Stimulated activated CD8-positive, alpha-beta memory T cell treated with anti-CD3 and anti-CD28 coated beads, Interleukin-12 subunit alpha, Interleukin-12 subunit beta, amount 100 ng/mL, for 1 hour (primary cell): ENCODE data around the gene TMEM19.

ENCODE experiments used
- DNase-seq: peaks from one replicate; pipeline ENCODE4 v3.0.0-alpha.2; 2020; ENCODE audit warnings: low read depth

TMEM19 gene

GRCh38 chr12:71718611-71719010, 32.7 kb downstream of the TMEM19 start:
- DNase-seq = no peak

- no peak for DNase-seq
Measured at GRCh38 chr12:71719647-71720370, 33.9 kb downstream of the TMEM19 start.

GRCh38 chr12:71721783-71722505, 36.1 kb downstream of the TMEM19 start:
- no peak for DNase-seq

GRCh38 chr12:71725011-71725410, 39.1 kb downstream of the TMEM19 start:
- DNase-seq = no peak

GRCh38 chr12:71726548-71726947, 40.7 kb downstream of the TMEM19 start:
- DNase-seq = no peak

- DNase-seq = no peak
Measured at GRCh38 chr12:71727958-71728357, 42.1 kb downstream of the TMEM19 start.

GRCh38 chr12:71730936-71731335, 45.1 kb downstream of the TMEM19 start:
- DNase-seq = no peak

GRCh38 chr12:71731439-71732356, 45.8 kb downstream of the TMEM19 start:
- DNase-seq = no peak

- no peak for DNase-seq
Measured at GRCh38 chr12:71732357-71732712, 46.5 kb downstream of the TMEM19 start.

- no peak for DNase-seq
Measured at GRCh38 chr12:71737197-71737596, 51.3 kb downstream of the TMEM19 start.

- no peak for DNase-seq
Measured at GRCh38 chr12:71742998-71743397, 57.1 kb downstream of the TMEM19 start.

GRCh38 chr12:71744522-71745300, 58.8 kb downstream of the TMEM19 start:
- DNase-seq = no peak

- DNase-seq = peak; percentile 21
Measured at GRCh38 chr12:71746974-71747611, 61.2 kb downstream of the TMEM19 start.

GRCh38 chr12:71748081-71748850, 62.4 kb downstream of the TMEM19 start:
- no peak for DNase-seq

GRCh38 chr12:71749666-71750065, 63.8 kb downstream of the TMEM19 start:
- DNase-seq = no peak

GRCh38 chr12:71752891-71753290, 67.0 kb downstream of the TMEM19 start:
- DNase-seq = no peak
